HG03342 (cell line): ENCODE measurements around the gene ACAP3.
A peak's percentile ranks its signal among the peaks of the same experiment; 100 is the strongest.

ENCODE experiments used
- ATAC-seq: cut with Tn5 transposase; IDR thresholded peaks from one replicate; pipeline ENCODE4 v1.9.1; 2021; ENCODE audit warnings: mild to moderate bottlenecking, moderate library complexity; ENCODE audit not compliant: unreplicated experiment

The ACAP3 gene

DNA sequence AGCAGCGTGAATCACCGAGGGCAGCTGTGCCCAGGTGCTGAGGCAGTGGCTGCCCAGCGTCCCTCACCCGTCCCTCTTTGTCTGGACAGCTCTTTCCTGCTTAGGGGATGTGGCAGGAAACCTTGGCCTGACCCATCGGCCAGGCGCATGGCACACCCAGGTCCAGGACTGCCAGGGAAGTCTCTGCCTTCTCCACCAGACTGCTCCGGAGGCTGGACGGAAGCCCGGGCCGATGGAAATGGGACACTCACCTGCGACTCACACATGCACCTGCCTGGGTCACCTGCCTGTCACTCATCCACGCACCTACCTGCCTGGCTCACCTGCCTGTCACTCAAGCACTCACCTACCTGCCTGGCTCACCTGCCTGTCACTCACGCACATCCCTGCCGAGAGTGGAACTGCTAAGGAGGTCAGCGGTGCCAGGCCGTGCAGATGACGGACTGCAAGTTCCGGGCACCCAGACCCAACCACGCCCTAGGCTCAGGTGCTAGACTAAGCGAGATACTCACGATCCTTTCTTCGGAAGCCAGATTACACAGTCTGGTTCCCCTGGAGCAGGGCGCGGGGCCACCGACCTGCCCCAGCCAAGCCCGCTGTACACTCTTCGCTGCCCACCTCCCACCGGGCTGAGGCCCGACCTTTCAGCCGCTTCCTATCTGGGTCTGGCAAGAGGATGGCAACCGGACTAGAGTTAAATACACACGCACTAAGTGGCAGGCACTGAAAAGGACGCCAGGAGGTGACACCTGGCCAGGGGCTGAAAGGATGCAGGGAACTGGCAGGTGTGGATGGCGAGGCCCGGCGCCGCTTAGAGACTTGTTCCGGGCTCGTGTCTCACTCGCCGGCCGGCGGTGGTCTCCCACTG lies 35.2 kb downstream of the ACAP3 start:
- peak; percentile 1 for ATAC-seq

DNA sequence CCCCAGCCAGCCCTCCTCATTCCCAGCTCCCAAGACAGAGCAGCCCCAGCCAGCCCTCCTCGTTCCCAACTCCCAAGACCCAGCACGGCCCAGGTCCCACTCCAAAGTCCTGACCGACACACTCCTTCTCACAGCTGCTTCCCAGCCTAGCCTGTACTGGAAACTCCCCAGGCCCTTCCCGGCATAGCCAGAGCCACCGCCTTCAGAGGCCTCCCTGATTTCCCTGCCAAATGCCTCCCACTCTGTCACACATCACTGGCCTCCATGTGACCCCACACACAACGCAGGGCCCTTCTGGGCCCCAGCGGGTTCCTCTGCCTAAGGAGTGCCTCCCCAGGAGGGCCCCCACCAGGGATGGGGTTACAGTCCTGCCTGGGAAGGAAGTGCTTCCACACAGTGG lies 36.9 kb downstream of the ACAP3 start:
- ATAC-seq: no peak

DNA sequence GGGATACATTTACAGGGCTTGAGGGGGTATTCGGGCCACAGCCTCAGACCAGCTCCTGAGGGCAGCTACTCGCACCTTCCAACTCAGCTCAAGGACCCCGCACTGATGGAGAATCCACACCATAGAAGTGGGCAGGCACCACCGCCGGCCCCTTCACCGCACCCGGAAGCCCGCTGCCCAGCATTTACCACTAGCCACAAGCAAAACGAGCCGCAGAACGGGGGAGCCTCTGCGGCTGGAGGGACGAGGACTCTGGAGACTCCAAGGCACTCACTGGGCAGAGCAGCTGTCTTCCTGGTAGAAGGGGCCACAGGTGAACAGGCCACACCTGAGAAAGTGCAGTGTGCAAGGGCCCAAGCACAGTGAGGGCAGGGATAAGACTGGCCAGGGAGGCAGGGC lies 39.4 kb downstream of the ACAP3 start:
- ATAC-seq: no peak

DNA sequence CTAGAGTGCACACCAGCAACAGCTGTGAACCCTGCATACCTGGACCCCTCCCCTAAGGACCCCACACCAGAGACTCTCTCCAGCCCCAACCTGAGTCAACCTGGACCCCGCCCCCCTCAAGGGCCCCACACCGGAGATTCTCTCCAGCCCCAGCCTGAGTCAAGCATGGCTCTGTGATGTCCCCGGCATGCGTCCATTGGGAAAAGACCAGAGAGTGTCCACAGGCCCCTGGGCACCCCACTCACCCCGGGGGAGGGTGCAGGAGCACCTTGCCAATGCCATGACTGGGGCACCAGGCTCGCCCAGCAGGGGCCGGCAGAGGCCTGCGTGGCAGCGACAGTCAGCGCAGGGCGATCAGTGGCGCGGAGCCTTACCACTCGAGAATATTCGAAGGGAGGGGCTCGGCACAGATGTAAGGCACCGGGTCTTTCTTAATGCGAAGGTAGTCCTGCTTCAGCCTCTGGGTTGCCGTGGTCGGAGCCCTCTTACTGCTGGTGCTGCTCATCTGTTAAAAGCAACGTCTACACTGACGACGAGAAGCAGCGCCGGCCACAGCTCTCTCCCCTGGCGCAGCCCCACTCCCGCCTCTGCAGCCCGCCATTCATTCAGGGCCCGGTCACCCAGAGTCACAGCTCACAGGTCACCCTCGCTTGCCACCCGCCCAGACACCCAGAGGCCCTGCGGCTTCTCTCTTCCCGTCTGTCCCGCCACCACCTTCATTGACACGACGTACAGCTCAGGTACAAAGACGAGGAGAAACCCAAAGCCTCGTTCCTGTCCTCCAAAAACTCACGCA lies 40.0 kb downstream of the ACAP3 start:
- ATAC-seq: no peak

DNA sequence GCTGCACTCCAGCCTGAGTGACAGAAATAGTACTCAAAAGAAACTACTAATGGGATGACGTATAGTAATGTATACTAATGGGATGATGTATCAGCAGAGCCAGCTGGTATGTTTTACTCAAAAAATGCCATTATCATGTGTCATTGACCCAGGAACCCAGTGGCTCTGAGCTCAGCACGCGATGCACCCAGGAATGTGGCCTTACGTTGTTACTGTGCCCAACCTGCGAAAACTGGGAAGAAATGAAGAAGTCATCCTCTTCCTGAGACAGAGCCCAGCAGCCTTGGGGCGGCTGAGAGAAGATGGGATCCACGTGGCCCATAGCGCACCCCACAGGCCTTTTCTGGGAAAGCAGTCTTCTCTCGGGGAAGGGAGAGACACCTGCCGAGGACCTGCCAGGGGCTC lies 42.9 kb downstream of the ACAP3 start:
- ATAC-seq: no peak

DNA sequence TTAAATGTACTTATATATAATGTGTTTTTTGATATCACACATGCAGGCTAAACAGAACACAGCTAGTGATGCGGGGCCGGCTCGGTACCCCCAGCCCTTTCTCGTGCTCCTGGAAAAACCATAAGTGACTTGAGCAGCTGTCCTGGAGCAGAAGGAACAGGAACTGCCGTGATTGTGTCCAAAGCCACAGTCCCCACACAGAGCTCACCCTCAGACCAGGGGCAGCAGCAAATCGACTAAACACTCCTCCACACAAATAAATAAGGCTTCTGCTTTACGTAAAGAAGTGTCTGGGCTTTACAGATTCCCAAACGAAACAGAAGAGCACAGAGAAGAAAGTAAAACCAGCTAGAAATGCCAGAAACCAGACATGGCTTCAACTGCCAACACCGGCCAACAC lies 43.7 kb downstream of the ACAP3 start:
- ATAC-seq: no peak

DNA sequence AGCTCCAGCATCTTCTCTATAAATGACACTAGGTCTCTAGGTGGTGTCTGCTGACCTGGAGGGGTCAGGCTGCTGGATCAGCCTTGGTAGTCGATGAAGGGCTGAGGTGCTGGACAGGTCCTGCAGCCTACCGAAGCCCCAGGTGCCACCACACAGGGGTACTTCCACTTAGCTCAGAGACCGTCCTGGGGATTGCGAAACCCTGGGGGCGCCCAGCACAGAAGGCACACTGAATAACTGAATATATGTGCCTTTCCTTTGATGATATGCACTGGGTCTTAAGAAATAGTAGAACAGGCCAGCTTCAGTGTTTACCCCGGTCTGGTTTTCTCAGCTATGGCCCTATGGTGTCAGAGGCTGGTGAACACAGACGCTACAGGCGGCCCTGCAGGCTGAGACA lies 45.0 kb downstream of the ACAP3 start:
- ATAC-seq: no peak

DNA sequence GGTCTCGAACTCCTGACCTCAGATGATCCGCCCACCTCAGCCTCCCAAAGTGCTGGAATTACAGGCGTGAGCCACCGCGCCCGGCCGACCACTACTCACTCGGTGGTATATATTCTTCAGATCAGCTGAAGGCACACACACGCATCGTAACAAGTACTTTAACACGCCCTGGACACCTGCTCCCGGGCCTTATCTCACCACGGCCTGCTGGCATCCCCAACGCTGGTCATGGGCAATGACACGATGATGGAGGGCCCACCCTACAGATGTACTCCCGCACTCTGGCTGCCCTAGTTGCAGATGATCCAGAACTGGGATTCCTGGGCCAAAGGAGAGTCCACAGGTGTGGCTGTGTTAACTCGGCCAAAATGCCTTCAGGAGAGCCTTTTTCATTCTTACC lies 45.7 kb downstream of the ACAP3 start:
- no peak for ATAC-seq

DNA sequence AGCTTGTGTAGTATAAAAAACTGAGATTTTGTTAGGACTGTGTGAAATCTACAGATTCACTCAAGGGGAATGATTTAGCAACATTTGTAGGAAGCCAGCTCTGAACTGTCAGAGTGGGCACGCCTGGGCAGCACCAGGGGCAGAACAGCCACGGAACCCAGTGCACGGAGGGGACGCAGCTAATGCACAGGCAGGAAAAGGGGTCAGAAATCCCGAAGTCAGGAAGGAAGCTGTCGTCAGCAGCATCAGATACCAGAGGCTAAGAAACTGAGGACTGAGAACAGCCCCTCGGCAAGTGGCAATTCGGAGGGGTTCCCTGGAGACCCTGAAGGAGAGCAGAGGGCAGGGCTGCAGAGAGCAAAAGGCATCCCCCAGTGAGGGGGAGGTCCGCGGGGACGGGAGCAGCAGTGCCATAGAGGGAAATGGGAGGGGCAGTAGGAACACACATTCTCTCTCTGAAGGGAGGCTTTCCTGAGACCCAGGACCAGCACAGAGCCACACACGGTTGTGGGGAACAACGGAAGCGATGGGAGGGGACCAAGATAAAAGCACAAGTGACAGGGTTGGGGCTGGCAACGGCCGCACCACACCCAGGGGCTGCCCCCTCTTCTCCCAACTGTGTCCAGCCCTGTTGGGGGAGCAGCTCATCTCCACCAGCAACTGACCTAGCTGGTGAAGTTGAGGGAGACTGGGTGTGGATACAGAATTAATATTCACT lies 46.7 kb downstream of the ACAP3 start:
- no peak for ATAC-seq

DNA sequence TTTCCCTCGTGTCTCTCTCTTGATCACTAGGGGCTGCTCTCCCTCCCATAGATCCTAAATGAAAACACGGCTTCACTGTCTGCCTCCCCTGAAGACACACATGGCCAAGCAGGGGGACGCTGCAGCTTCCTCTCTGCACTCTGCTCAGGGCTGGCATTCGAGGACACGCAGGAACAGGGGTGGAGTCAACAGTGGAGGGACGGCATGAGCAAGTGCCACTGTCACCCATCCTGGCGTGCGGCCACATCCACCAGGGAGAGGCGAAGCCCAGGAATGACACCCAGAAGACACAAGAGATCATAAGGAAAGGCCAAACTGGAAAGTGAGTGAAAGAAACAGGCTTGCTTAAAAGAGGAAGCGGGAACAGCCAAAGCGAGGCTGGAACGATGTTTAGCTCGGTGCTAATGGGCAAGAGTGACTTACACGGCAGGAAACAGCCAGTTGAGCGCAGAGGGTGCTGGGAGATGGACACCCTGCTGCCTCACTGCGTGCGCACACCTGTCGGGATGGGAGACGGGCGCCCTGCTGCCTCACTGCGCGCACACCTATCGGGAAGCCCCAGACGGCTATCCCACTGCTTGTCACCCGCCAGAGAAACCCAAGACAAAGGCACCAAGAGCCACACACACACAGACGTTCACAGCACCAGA lies 47.7 kb downstream of the ACAP3 start:
- no peak for ATAC-seq

DNA sequence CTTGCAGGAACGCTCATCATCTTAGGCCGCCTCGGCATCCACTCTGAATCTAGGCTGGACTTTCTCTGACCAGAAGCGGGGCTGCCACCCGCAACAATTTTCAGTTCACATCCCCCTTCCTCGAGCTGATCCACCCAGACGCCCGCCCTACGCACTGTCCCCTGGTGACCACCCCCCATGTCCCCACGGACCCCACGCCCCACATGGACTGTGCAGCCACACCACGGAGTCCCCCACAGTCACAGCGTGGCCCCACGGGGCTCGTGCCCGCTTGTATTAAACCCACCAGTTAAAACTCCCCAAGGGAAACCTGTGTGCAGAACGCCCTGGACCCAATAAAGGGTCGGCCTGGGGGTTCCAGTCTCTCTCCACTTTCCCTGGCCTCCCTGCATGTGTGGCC lies 48.2 kb downstream of the ACAP3 start:
- no peak for ATAC-seq

DNA sequence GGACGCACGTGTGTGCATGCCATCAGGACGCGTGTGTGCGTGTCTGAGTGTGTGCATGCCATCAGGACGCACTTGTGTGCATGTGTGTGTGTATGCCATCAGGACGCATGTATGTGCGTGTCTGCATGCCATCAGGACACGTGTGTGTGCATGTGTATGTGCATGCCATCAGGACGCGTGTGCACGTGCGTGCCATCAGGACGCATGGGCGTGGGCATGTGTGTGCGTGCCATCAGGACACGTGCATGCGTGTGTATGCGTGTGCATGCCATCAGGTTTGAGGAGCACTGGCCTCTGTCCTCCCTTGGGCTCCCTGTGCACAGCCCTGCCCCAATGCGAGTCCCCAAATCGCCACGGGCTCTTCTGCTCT lies 48.6 kb downstream of the ACAP3 start:
- ATAC-seq: no peak

DNA sequence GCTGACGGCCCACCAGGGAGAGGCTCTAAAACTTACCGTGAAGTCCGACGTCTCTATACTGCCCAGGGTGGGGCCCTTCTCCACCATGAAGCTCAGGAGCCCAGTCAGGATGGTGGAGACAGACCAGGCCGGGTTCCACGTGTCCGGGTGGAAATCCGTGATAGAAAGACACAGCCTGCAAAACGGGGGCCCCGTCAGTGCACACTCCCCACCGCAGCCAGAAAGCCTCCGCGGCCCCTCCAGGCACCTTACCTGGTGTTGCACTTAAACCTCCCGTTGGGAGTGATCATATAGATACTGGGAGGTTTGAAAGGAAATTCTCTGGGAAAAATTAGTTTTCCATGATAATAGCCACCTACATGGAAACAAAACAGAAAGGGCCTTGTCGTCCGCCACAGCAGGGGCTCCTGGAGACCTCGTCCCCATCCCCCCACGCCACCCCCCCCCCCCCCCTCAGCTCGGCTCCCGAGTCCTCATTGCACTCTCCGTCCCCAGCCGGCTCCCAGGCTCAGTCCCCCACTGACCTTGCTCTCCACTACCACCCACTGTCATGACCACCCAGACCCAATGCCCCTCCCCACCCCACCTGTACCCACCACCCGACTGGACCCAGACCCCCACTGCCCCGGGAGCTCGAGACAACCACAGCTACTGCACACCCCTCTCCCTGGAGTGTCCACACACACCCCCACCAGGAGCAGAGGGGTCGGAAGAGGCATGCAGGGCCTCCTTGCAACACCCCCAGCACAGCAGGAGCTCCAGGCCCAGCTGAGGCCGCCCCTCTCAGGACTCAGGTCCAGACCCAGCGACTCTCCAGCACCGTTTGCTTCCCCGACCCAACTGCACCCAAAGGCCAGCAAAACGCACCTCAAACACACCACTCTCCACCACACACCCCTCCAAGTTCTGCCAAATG lies 50.5 kb downstream of the ACAP3 start:
- no peak for ATAC-seq

DNA sequence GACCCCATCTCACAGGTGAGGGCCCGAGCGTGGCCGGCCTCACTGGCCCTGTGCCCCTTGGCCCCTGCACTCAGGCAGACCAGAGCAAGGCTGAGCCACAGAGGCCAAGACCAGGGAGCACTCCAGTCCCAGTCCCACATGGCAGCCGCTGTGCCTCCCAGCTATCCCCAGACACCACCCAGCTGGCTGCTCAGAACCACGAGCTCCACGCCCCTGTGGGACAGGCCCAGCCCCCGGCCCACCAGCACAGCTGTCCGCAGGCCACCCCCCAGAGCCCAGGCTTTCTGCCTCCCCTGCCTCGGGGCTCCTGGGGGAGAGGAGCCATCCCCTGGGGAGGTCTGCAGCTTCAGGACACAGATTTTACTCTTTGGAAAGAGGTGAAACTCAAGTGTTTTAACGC lies 52.1 kb downstream of the ACAP3 start:
- no peak for ATAC-seq

DNA sequence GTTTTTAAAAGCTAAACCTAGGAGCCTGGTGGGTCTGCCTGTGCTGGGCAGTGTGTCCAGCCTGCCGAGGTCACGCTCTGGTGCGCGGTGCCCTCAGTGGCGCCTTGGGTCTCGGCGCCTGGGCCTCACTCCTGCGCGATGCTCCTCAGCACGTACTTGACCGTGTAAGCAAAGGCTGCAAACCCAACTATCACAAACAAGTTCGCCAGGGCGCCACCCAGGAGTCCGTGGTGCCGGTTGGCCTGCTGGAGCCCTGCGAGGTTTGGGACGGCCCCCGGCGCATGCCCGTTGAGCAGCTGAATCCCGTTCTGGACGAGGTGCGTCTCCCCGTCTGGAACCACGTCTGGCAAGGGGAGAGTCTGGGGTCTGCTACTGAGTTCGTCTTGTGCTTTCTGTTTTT lies 52.7 kb downstream of the ACAP3 start:
- no peak for ATAC-seq

DNA sequence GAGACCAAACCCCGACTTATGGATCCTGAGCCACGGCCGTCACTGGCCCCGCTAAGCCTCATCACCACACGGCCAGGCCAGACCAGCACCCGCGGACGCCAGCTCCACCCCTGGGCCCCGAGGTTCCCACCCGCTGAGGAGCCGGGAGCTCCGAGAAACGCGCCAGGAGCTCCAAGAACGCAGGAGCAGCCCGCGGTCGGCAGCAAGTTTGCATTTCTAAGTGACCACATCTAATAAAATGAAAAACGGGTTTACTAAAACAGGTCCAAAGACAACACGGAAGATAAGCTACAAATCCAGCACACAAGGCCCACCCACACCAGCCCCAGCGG lies 53.1 kb downstream of the ACAP3 start:
- ATAC-seq: no peak

DNA sequence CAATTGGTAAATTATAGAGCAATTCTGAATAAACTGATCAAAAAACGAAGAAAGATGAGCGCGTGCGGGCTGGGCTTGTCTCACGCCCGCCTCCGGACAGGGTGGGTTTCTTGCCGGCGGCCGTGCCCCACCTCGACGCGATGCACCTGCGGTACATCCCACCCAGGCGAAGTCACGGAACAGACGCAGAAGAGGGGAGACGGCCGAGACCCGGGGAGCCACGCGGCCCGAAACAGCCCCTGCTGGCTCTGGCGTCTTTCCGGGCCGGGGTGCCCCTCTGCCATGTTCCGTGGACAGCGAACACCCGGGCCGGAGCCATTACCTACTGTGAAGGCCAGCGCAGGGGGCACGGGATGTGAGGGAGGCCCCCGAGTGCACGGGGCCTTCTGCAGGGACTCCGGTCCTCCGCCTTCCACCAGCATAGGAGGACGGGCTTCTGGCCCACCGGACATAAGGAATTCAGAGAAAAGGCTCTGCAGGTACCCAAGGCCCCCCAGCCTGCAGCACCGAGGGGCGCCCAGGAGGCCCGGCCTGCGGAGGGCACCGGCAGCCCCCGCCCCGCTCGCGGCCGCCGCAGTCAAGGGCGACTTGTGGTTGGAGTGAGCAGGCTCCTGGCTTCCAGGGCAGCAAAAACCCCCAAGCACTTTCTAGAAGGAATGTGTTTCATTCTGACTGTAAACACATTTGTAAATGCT lies 53.6 kb downstream of the ACAP3 start:
- ATAC-seq: no peak

DNA sequence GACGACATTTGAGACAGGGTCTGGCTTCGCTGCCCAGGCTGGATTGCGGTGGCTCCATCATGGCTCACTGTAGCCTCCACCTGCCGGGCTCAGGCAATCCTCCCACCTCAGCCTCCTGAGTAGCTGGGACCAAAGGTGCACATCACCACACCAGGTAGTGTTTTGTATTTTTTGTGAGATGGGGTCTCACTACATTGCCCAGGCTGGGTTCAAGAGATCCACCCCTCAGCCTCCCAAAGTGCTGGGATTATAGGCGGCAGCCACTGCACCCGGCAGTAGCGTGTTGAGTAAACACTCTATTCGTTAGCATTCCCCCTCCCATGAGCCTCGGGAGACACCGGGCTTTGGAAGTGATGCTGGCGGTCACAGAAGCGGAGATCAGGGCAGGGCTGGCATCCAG lies 54.4 kb downstream of the ACAP3 start:
- no peak for ATAC-seq

DNA sequence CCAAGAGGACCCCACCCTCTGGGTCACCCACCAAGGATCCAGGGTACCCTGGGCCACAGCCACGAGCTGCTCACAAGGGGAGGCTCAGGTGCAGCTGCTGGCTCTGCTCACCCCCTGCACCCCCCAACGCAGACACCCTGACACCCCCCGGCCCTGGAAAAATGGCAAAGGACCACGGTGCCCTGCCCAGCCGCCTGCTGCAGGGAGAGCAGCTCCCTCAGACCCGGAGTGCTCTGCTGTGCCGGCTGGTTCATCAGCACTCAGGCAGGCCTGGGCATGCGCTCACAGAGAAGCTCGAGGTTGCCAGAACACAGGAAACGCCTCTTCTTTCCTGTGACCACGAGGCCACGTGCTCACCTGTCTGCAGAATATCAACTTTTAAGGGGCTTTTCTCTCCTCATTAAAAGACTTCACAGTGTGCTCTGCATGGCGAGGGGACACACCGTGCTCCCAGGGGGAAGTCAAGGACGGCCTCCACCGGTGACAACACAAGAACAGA lies 56.9 kb downstream of the ACAP3 start:
- peak; percentile 44 for ATAC-seq
